ENCODE results near the gene STRA6. TPM values are rescaled to one million over a fixed set of nuclear protein-coding genes. Genes with fewer than 3 reads are reported as not detected.

STRA6 gene
- total RNA-seq, 1 donor from 2014 or later: 1.8 TPM

DNA sequence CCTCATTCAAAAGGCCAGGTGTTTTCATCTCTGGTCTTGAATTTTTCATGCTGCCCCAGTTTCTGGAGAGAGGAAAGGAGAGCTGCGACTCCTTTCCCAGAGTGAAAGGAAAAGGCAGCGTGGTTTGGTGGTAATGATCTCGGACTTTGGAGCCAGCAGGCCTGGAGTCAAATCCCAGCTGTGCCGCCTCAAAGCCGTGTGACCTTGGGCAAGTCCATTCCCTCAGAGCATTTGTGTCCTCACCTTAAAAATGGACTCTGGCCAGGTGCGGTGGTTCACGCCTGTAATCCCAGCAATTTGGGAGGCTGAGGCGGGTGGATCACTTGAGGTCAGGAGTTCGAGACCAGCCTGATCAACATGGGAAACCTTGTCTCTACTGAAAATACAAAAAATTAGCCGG is 28.9 kb upstream of the STRA6 start:
- TF ChIP-seq, protein P1, sequence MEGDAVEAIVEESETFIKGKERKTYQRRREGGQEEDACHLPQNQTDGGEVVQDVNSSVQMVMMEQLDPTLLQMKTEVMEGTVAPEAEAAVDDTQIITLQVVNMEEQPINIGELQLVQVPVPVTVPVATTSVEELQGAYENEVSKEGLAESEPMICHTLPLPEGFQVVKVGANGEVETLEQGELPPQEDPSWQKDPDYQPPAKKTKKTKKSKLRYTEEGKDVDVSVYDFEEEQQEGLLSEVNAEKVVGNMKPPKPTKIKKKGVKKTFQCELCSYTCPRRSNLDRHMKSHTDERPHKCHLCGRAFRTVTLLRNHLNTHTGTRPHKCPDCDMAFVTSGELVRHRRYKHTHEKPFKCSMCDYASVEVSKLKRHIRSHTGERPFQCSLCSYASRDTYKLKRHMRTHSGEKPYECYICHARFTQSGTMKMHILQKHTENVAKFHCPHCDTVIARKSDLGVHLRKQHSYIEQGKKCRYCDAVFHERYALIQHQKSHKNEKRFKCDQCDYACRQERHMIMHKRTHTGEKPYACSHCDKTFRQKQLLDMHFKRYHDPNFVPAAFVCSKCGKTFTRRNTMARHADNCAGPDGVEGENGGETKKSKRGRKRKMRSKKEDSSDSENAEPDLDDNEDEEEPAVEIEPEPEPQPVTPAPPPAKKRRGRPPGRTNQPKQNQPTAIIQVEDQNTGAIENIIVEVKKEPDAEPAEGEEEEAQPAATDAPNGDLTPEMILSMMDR (IDR thresholded peaks at IDR 0.05; ENCODE audit: insufficient read depth, low read length, poor library complexity, severe bottlenecking): no peak
- H3K27me3 ChIP-seq (ENCODE audit: control insufficient read depth, insufficient read depth, low read length): peaks cover 2% of the 10 kb centered on the region
- no peak for DNase-seq (ENCODE audit: low read depth)
- H3K4me3 ChIP-seq (ENCODE audit: low read depth, low read length): no peak overlapping the region
- no peaks in the 10 kb centered on the region for H3K36me3 ChIP-seq (ENCODE audit: control insufficient read depth, insufficient read depth, low read length)

- no peak for DNase-seq (ENCODE audit: low read depth)
- TF ChIP-seq, protein P1 (IDR thresholded peaks at IDR 0.05; ENCODE audit: insufficient read depth, low read length, poor library complexity, severe bottlenecking): no peak
- Histone ChIP-seq H3K4me3 (ENCODE audit: low read depth, low read length) (no peak overlapping the region), H3K36me3 (ENCODE audit: control insufficient read depth, insufficient read depth, low read length) (no peaks in the 10 kb centered on the region), H3K27me3 (ENCODE audit: control insufficient read depth, insufficient read depth, low read length) (peaks cover 2% of the 10 kb centered on the region)
These were observed 27.1 kb upstream of the STRA6 start for GRCh38 chr15:74229686-74230085.

GRCh38 chr15:74228723-74229081 is 26.1 kb upstream of the STRA6 start:
- no peak overlapping the region for H3K4me3 ChIP-seq (ENCODE audit: low read depth, low read length)
- DNase-seq (ENCODE audit: low read depth): no peak
- H3K27me3 ChIP-seq (ENCODE audit: control insufficient read depth, insufficient read depth, low read length): peaks cover 2% of the 10 kb centered on the region
- TF ChIP-seq, protein P1 (IDR thresholded peaks at IDR 0.05; ENCODE audit: insufficient read depth, low read length, poor library complexity, severe bottlenecking): no peak
- no peaks in the 10 kb centered on the region for H3K36me3 ChIP-seq (ENCODE audit: control insufficient read depth, insufficient read depth, low read length)

GRCh38 chr15:74227968-74228722 is 25.6 kb upstream of the STRA6 start:
- no peaks in the 10 kb centered on the region for H3K36me3 ChIP-seq (ENCODE audit: control insufficient read depth, insufficient read depth, low read length)
- H3K27me3 ChIP-seq (ENCODE audit: control insufficient read depth, insufficient read depth, low read length): peaks cover 2% of the 10 kb centered on the region
- H3K4me3 ChIP-seq (ENCODE audit: low read depth, low read length): no peak overlapping the region
- TF ChIP-seq, protein P1 (IDR thresholded peaks at IDR 0.05; ENCODE audit: insufficient read depth, low read length, poor library complexity, severe bottlenecking): no peak
- DNase-seq (ENCODE audit: low read depth): no peak

GRCh38 chr15:74226761-74227540 is 24.4 kb upstream of the STRA6 start:
- TF ChIP-seq, protein P1 (IDR thresholded peaks at IDR 0.05; ENCODE audit: insufficient read depth, low read length, poor library complexity, severe bottlenecking): no peak
- Histone ChIP-seq H3K4me3 (ENCODE audit: low read depth, low read length) (no peak overlapping the region), H3K36me3 (ENCODE audit: control insufficient read depth, insufficient read depth, low read length) (no peaks in the 10 kb centered on the region), H3K27me3 (ENCODE audit: control insufficient read depth, insufficient read depth, low read length) (peaks cover 7% of the 10 kb centered on the region)
- no peak for DNase-seq (ENCODE audit: low read depth)
